ENCODE results near the gene PRKN. TPM values are rescaled to one million over a fixed set of nuclear protein-coding genes. Genes with fewer than 3 reads are reported as not detected.

The PRKN gene
- polyA plus RNA-seq, 1 experiment = 0.71 TPM

DNA sequence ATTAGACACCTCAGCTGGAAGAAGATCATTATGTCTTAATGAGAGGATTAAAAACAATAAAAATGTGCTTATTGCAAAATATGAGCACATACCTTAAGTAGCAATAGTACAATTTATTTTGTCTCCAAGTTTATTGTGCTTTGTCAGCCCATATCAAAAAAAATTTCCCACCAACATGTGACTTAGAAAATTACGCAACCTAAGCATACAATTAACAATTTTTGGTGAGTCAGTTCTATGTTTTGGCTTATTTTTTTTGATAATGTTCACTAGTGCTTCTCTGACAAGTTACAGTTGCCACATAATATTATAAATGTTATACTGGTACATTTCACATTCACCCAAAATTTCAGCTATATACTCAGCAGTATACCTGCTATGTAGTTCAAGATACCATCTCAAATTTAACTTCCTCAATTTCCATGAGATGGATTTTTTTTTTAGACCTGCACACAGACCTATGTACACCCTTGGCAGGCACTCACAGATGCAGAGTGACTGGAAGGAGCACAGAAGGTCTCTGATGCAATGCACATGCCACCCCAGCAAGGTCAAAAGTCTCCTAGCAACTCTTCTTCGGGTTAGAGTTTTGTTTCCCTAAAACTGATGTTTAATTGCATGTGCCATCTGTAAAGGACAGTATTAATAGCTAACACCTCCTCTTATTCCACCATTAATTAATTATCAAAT, 112.4 kb downstream of the PRKN start:
- ChIA-PET POLR2A (no interaction called here), CTCF (no interaction called here)
- TF ChIP-seq, protein P1, sequence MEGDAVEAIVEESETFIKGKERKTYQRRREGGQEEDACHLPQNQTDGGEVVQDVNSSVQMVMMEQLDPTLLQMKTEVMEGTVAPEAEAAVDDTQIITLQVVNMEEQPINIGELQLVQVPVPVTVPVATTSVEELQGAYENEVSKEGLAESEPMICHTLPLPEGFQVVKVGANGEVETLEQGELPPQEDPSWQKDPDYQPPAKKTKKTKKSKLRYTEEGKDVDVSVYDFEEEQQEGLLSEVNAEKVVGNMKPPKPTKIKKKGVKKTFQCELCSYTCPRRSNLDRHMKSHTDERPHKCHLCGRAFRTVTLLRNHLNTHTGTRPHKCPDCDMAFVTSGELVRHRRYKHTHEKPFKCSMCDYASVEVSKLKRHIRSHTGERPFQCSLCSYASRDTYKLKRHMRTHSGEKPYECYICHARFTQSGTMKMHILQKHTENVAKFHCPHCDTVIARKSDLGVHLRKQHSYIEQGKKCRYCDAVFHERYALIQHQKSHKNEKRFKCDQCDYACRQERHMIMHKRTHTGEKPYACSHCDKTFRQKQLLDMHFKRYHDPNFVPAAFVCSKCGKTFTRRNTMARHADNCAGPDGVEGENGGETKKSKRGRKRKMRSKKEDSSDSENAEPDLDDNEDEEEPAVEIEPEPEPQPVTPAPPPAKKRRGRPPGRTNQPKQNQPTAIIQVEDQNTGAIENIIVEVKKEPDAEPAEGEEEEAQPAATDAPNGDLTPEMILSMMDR (IDR thresholded peaks at IDR 0.05; ENCODE audit: insufficient read depth, low read depth, low read length) = no peak
- DNase-seq (ENCODE audit: low read depth) = no peak
- Histone ChIP-seq H3K4me3 (ENCODE audit: low read depth, low read length) (no peak overlapping the region), H3K36me3 (ENCODE audit: control insufficient read depth, insufficient read depth, low read length) (no peaks in the 10 kb centered on the region), H3K27me3 (ENCODE audit: control insufficient read depth, insufficient read depth, low read length) (no peaks in the 10 kb centered on the region)

DNA sequence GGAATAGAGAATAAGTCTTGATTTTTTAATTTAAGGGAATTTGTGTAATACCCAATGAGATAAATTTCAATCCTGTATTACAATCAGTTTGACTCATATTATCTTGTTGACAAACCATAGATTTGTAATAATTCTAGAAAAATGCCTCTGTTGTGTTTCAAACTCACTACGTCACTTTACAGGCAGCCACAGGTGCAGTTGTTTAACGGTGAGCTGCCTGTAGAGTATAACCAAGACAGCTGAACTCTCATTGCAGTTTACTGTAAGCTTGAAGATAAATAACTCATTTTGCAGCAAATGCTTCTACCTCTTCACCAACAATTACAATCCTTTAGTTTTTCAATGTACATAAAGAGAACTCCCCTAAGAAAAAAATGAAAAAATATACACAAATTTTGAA, 114.3 kb downstream of the PRKN start:
- Histone ChIP-seq H3K27me3 (ENCODE audit: control insufficient read depth, insufficient read depth, low read length) (no peaks in the 10 kb centered on the region), H3K36me3 (ENCODE audit: control insufficient read depth, insufficient read depth, low read length) (no peaks in the 10 kb centered on the region), H3K4me3 (ENCODE audit: low read depth, low read length) (no peak overlapping the region)
- ChIA-PET POLR2A (no interaction called here), CTCF (no interaction called here)
- DNase-seq (ENCODE audit: low read depth) = no peak
- TF ChIP-seq, protein P1 (IDR thresholded peaks at IDR 0.05; ENCODE audit: insufficient read depth, low read depth, low read length) = no peak

DNA sequence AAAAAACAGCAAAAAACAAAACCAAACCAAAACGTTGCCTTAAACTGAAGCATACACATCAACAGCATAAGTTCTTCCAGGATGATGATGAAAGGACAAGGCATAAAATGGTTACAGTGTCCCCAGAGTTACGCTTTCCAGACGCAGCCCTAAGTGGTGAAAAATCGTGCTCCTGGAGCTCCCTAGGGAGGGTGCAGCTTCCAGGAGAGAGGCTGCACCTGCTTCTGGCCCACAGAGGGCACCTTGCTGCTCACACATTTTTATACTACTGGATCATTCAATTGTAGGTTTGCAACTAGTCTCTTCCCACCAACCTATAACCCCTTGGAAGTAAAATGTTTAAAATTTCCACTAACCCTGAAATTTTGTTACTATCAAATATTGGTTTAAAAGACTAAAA, 115.0 kb downstream of the PRKN start:
- H3K27me3 ChIP-seq (ENCODE audit: control insufficient read depth, insufficient read depth, low read length) = no peaks in the 10 kb centered on the region
- TF ChIP-seq, protein P1 (IDR thresholded peaks at IDR 0.05; ENCODE audit: insufficient read depth, low read depth, low read length) = no peak
- H3K4me3 ChIP-seq (ENCODE audit: low read depth, low read length) = no peak overlapping the region
- no peaks in the 10 kb centered on the region for H3K36me3 ChIP-seq (ENCODE audit: control insufficient read depth, insufficient read depth, low read length)
- DNase-seq (ENCODE audit: low read depth) = no peak
- ChIA-PET POLR2A (no interaction called here), CTCF (no interaction called here)

DNA sequence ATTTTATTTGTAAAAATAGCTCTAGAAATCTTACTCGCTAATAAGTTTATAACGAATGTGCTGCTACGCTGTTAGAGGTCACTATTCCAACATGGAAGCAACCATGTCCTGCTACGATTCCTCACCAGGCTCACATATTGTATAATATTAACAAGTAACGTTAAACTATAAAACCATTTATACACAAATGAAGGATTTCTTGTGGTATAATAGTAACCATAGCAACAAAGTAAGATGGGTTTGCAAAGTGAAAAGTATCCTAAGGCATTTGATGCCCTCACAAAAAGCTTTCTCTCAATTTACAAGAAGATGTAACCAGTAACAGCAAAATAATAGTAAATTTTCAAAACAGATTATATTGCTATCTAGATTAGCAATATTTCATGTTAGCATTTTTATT, 117.2 kb downstream of the PRKN start:
- Histone ChIP-seq H3K4me3 (ENCODE audit: low read depth, low read length) (no peak overlapping the region), H3K27me3 (ENCODE audit: control insufficient read depth, insufficient read depth, low read length) (no peaks in the 10 kb centered on the region), H3K36me3 (ENCODE audit: control insufficient read depth, insufficient read depth, low read length) (no peaks in the 10 kb centered on the region)
- ChIA-PET CTCF (no interaction called here), POLR2A (no interaction called here)
- TF ChIP-seq, protein P1 (IDR thresholded peaks at IDR 0.05; ENCODE audit: insufficient read depth, low read depth, low read length) = no peak
- no peak for DNase-seq (ENCODE audit: low read depth)

DNA sequence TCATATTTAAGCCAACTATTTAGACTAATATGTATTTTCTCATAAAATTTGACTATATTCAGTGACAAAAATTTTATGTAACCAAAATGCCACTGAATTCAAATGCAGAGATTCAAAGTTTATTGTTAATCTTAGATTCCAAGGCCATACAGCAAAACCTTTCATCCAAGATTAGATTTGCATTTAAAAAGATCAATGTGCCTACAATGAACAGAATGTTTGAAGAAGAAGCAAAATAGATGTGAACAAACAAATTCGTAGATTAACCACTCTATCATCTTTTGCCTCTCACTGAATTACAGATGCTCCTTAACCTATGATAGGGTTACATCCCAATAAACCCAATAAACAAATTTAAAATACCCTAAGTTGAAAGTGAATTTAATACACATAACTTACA, 121.7 kb downstream of the PRKN start:
- Histone ChIP-seq H3K27me3 (ENCODE audit: control insufficient read depth, insufficient read depth, low read length) (no peaks in the 10 kb centered on the region), H3K36me3 (ENCODE audit: control insufficient read depth, insufficient read depth, low read length) (no peaks in the 10 kb centered on the region), H3K4me3 (ENCODE audit: low read depth, low read length) (no peak overlapping the region)
- ChIA-PET CTCF (no interaction called here), POLR2A (no interaction called here)
- no peak for DNase-seq (ENCODE audit: low read depth)
- TF ChIP-seq, protein P1 (IDR thresholded peaks at IDR 0.05; ENCODE audit: insufficient read depth, low read depth, low read length) = no peak
